ENCODE measurements around the gene TMEM33. TPM values are rescaled to one million over a fixed set of nuclear protein-coding genes. Genes with fewer than 3 reads are reported as not detected.
A peak's percentile ranks its signal among the peaks of the same experiment; 100 is the strongest.

The TMEM33 gene
- total and polyA plus RNA-seq, 2 of the 8 experiments (the other 6 are each of a cell fraction or from before 2014, with no cell fraction given), result 72.5 to 94.4 TPM

DNA sequence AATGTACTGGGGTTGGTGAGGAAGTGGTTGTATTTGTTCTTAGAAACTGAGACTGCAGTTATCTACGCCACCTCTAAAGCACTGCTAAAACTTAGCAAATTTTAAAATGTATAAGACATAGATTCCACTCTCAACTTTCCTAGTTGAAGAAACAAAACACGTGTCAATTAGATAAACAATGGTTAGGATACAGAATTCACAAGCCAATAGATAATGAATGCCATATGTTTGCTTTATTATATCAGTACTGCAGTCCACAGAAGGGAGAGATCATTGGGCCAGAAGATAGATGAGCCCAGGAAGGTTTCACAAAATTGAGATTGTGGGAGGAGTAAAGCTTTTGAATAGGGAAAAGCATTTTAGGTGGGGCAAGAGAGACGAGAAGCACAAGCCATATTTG is 14.3 kb downstream of the TMEM33 start:
- POLR2A ChIA-PET (ENCODE audit: partially characterized antibody), result no interaction called here
- no peak overlapping the region for H2BK15ac ChIP-seq (ENCODE audit: low read length)
- H3K4me3 ChIP-seq (ENCODE audit: extremely low read depth in 1 of 4, insufficient read depth in 2 of 4, low read depth in 3 of 4, low read length in 4 of 4), result no peak overlapping the region
- no peaks in the 10 kb centered on the region for H3K4me1 ChIP-seq (replicated peaks in 1 of 4; ENCODE audit: control insufficient read depth in 3 of 4, insufficient read depth in 4 of 4, low read length in 3 of 4)
- H3K79me1 ChIP-seq (ENCODE audit: low read depth, low read length), result no peaks in the 10 kb centered on the region
- H3K23me2 ChIP-seq (ENCODE audit: low read depth, low read length), result no peaks in the 10 kb centered on the region
- CTCF ChIA-PET (ENCODE audit: partially characterized antibody), result interaction anchor here (1.5 to 1.6 kb wide), 2 partner anchors 8 to 131 kb away, joined by 3 to 4 read pairs; no protein-coding TSS in a partner anchor
- no peak overlapping the region for H3K56ac ChIP-seq (replicated peaks; ENCODE audit: insufficient read length, low read depth, low read length)
- H3K27ac ChIP-seq (ENCODE audit: low read depth, low read length), result no peak overlapping the region
- H2AFZ ChIP-seq (ENCODE audit: low read length), result no peak overlapping the region
- H3K36me3 ChIP-seq (ENCODE audit: control insufficient read depth in 2 of 4, insufficient read depth in 4 of 4, low read length in 3 of 4), result peaks cover 8 to 87% (median 34%) of the 10 kb centered on the region in 4 experiments
- H3K9me3 ChIP-seq (ENCODE audit: insufficient read depth in 2 of 2, low read depth in 1 of 2, low read length in 1 of 2), result no peaks in the 10 kb centered on the region
- no peak overlapping the region for H2BK12ac ChIP-seq (ENCODE audit: low read depth, low read length)
- no peak overlapping the region for H4K91ac ChIP-seq (replicated peaks; ENCODE audit: insufficient read length, low read length)
- no peak overlapping the region for H3K4me2 ChIP-seq (ENCODE audit: insufficient read depth in 1 of 2, low read depth in 2 of 2, low read length in 2 of 2)
- H3K79me2 ChIP-seq (ENCODE audit: control insufficient read depth in 1 of 2, insufficient read depth in 2 of 2, low read length in 2 of 2), result no peaks in the 10 kb centered on the region; a peak in 1 of 4 replicates
- FAIRE-seq (peak; percentile 19), DNase-seq (ENCODE audit: low read depth in 1 of 2, low spot score in 2 of 2) (no peak)
- H2BK5ac ChIP-seq (ENCODE audit: low read depth, low read length), result no peak overlapping the region
- no peak overlapping the region for H3K4ac ChIP-seq (replicated peaks; ENCODE audit: insufficient read length, low read depth, low read length)
- no peak overlapping the region for H2AK5ac ChIP-seq (ENCODE audit: low read depth, low read length)
- H4K20me1 ChIP-seq (replicated peaks in 1 of 2; ENCODE audit: control insufficient read depth in 1 of 2, insufficient read depth in 2 of 2, low read length in 2 of 2), result peaks cover 0 to 2% of the 10 kb centered on the region in 2 experiments
- H3K27me3 ChIP-seq (replicated peaks in 1 of 4; ENCODE audit: control insufficient read depth in 3 of 4, extremely low read depth in 1 of 4, insufficient read depth in 3 of 4, low read length in 3 of 4), result no peaks in the 10 kb centered on the region
- no peak overlapping the region for H3K23ac ChIP-seq (ENCODE audit: insufficient read length)
- no peak overlapping the region for H3K14ac ChIP-seq (ENCODE audit: insufficient read length)
- no peak overlapping the region for H2BK20ac ChIP-seq (ENCODE audit: low read length)
- WGBS, 2 experiments (ENCODE audit: extremely low coverage in 1 of 2, insufficient coverage in 1 of 2, insufficient read length in 1 of 2, insufficient replicate concordance in 2 of 2, low coverage in 1 of 2, low lambda C conversion rate in 2 of 2, missing lambda C conversion rate in 1 of 2), result 97% methylated on average over 3 of the region's 3 CpGs; no CpG with 5 or more reads in 1 of the 2 experiments
- no peak overlapping the region for H3K9ac ChIP-seq (replicated peaks in 1 of 4; ENCODE audit: extremely low read depth in 1 of 4, low read depth in 3 of 4, low read length in 3 of 4)
- no peak overlapping the region for H4K5ac ChIP-seq (ENCODE audit: insufficient read length, low read depth, low read length)
- no peak overlapping the region for H3K18ac ChIP-seq (ENCODE audit: extremely low read depth, low read length)
- no peak overlapping the region for H4K8ac ChIP-seq (ENCODE audit: extremely low read depth, insufficient read depth, low read length)
- no peak overlapping the region for H2BK120ac ChIP-seq (replicated peaks; ENCODE audit: low read depth, low read length)
- no peak for TF ChIP-seq FOSL1 (IDR thresholded peaks at IDR 0.05; ENCODE audit: insufficient read depth, low read depth, low read length)
- no peak for TF ChIP-seq CBX5 (IDR thresholded peaks at IDR 0.05; ENCODE audit: low read depth, low read length)
- TF ChIP-seq RAD21 (IDR thresholded peaks at IDR 0.05 in 1 of 2, conservative IDR thresholded peaks at IDR 0.05 in 1 of 2; ENCODE audit: low read depth in 2 of 2, low read length in 2 of 2), result no peak
- no peak for TF ChIP-seq BRCA1 (IDR thresholded peaks at IDR 0.05; ENCODE audit: low read depth, low read length)
- TF ChIP-seq, protein P1, sequence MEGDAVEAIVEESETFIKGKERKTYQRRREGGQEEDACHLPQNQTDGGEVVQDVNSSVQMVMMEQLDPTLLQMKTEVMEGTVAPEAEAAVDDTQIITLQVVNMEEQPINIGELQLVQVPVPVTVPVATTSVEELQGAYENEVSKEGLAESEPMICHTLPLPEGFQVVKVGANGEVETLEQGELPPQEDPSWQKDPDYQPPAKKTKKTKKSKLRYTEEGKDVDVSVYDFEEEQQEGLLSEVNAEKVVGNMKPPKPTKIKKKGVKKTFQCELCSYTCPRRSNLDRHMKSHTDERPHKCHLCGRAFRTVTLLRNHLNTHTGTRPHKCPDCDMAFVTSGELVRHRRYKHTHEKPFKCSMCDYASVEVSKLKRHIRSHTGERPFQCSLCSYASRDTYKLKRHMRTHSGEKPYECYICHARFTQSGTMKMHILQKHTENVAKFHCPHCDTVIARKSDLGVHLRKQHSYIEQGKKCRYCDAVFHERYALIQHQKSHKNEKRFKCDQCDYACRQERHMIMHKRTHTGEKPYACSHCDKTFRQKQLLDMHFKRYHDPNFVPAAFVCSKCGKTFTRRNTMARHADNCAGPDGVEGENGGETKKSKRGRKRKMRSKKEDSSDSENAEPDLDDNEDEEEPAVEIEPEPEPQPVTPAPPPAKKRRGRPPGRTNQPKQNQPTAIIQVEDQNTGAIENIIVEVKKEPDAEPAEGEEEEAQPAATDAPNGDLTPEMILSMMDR (IDR thresholded peaks at IDR 0.05; ENCODE audit: control extremely low read depth in 1 of 3, insufficient read depth in 1 of 3, low read depth in 1 of 3, low read length in 3 of 3), result no peak
- TF ChIP-seq, protein P2, sequence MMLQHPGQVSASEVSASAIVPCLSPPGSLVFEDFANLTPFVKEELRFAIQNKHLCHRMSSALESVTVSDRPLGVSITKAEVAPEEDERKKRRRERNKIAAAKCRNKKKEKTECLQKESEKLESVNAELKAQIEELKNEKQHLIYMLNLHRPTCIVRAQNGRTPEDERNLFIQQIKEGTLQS (IDR thresholded peaks at IDR 0.05; ENCODE audit: insufficient read depth, low read depth, low read length), result no peak
- no peak for TF ChIP-seq GABPA (IDR thresholded peaks at IDR 0.05; ENCODE audit: borderline replicate concordance, insufficient read depth, low read length)
- no peak for TF ChIP-seq HDAC6 (IDR thresholded peaks at IDR 0.05; ENCODE audit: low read depth, low read length)
- TF ChIP-seq PHF8 (conservative IDR thresholded peaks at IDR 0.05; ENCODE audit: low read depth, low read length), result no peak
- TF ChIP-seq, protein P3, sequence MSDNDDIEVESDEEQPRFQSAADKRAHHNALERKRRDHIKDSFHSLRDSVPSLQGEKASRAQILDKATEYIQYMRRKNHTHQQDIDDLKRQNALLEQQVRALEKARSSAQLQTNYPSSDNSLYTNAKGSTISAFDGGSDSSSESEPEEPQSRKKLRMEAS (IDR thresholded peaks at IDR 0.05), result no peak

Measured in H1 (cell line).